OCI-LY7 (cell line): ENCODE results near the gene CDCP1.

Source experiments
- EZH2phosphoT487 ChIP-seq: fragments of 200-600 bp; sonication (generic); IDR thresholded peaks from 2 replicates; pipeline ENCODE4 v1.6.1; 2018; ENCODE audit warnings: low read depth, borderline replicate concordance, mild to moderate bottlenecking, mixed run types, antibody characterized with exemption, low read length, moderate library complexity, mixed read lengths
- TF ChIP-seq, protein P1 (sequence below): fragments of 200-600 bp; sonication (generic); conservative IDR thresholded peaks from 2 replicates; pipeline ENCODE4 v1.5.1; 2014; ENCODE audit warnings: mild to moderate bottlenecking, antibody characterized with exemption, low read length, moderate library complexity, mixed read lengths

DNA sequence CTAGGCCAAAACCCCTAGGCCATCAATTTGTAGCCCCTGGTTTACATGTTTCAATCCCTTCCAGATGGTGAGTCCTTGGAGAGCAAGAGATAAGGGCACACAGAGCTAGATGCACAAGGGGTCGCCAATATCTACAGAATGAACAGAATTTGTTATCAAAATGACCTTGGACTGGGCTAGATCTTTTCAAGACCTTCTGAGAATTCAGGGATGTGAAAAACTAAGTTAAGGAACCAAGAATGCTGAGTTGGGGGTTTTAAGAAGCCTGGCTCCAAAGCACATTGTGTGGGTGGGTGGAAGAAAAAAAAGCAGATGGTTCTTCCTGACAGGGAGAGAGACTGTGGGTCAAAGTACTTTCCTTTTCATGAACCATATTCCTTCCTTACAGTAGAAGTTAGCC, 10.2 kb downstream of the CDCP1 start:
- TF ChIP-seq, protein P1, sequence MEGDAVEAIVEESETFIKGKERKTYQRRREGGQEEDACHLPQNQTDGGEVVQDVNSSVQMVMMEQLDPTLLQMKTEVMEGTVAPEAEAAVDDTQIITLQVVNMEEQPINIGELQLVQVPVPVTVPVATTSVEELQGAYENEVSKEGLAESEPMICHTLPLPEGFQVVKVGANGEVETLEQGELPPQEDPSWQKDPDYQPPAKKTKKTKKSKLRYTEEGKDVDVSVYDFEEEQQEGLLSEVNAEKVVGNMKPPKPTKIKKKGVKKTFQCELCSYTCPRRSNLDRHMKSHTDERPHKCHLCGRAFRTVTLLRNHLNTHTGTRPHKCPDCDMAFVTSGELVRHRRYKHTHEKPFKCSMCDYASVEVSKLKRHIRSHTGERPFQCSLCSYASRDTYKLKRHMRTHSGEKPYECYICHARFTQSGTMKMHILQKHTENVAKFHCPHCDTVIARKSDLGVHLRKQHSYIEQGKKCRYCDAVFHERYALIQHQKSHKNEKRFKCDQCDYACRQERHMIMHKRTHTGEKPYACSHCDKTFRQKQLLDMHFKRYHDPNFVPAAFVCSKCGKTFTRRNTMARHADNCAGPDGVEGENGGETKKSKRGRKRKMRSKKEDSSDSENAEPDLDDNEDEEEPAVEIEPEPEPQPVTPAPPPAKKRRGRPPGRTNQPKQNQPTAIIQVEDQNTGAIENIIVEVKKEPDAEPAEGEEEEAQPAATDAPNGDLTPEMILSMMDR: no peak
- TF ChIP-seq EZH2phosphoT487: no peak
